ENCODE results near the gene DPYD. TPM values are rescaled to one million over a fixed set of nuclear protein-coding genes. Genes with fewer than 3 reads are reported as not detected.

The DPYD gene
- total and polyA plus RNA-seq, 9 of the 15 experiments (the other 6 are each of a cell fraction or from before 2014, with no cell fraction given), result 0.03 to 0.25 (median 0.08) TPM; not detected in 2

GRCh38 chr1:97571760-97572159 is 349.1 kb downstream of the DPYD start:
- 0% methylated on average over 1 of the region's 1 CpG for WGBS (ENCODE audit: insufficient coverage, low coverage, missing lambda C conversion rate)
- FAIRE-seq (no peak), DNase-seq (ENCODE audit: extremely low read depth in 1 of 4, low spot score in 3 of 4) (no peak), ATAC-seq (no peak)
- ChIA-PET CTCF (ENCODE audit: low intra/inter-chr PET ratio) (no interaction called here), POLR2A (no interaction called here)
- no TSS peak for BruUV-seq (replicated peaks)
- Histone ChIP-seq H3K27ac (ENCODE audit: extremely low read depth, low read depth, low read length) (no peak overlapping the region), H3K36me3 (ENCODE audit: control insufficient read depth, insufficient read depth, low read length) (no peaks in the 10 kb centered on the region), H2AFZ (ENCODE audit: low read depth, low read length) (no peak overlapping the region), H3K9ac (ENCODE audit: insufficient read depth in 1 of 2, low read depth in 2 of 2, low read length in 2 of 2) (no peak overlapping the region), H4K20me1 (replicated peaks; ENCODE audit: control insufficient read depth, insufficient read depth, low read length) (no peaks in the 10 kb centered on the region), H3K4me3 (no peak overlapping the region), H3K4me2 (ENCODE audit: insufficient read depth, low read length) (no peak overlapping the region), H3K27me3 (ENCODE audit: control insufficient read depth in 2 of 2, insufficient read depth in 2 of 2, low read length in 2 of 2) (no peaks in the 10 kb centered on the region), H3K9me3 (replicated peaks; ENCODE audit: control insufficient read depth, insufficient read depth, low read depth, low read length) (no peaks in the 10 kb centered on the region), H3K79me2 (ENCODE audit: control insufficient read depth, insufficient read depth, low read length) (no peaks in the 10 kb centered on the region), H3K4me1 (replicated peaks in 1 of 2; ENCODE audit: control insufficient read depth in 2 of 2, insufficient read depth in 2 of 2, low read length in 2 of 2) (no peaks in the 10 kb centered on the region), H3K9me1 (ENCODE audit: control insufficient read depth, insufficient read depth, low read length) (no peaks in the 10 kb centered on the region)
- intact Hi-C loops (cut with micrococcal nuclease) (no loop called here), in situ Hi-C loops (cut with MboI) (no loop called here)
- no peak for TF ChIP-seq FOXJ2 (tag; IDR thresholded peaks at IDR 0.05)
- no peak for TF ChIP-seq POLR3A (IDR thresholded peaks at IDR 0.05; ENCODE audit: borderline replicate concordance, extremely low read depth, insufficient read depth, insufficient read length)
- no peak for TF ChIP-seq SMAD4 (CRISPR knock-in tag; conservative IDR thresholded peaks at IDR 0.05)
- TF ChIP-seq ZNF41 (CRISPR knock-in tag; conservative IDR thresholded peaks at IDR 0.05), result no peak
- TF ChIP-seq, protein P1, sequence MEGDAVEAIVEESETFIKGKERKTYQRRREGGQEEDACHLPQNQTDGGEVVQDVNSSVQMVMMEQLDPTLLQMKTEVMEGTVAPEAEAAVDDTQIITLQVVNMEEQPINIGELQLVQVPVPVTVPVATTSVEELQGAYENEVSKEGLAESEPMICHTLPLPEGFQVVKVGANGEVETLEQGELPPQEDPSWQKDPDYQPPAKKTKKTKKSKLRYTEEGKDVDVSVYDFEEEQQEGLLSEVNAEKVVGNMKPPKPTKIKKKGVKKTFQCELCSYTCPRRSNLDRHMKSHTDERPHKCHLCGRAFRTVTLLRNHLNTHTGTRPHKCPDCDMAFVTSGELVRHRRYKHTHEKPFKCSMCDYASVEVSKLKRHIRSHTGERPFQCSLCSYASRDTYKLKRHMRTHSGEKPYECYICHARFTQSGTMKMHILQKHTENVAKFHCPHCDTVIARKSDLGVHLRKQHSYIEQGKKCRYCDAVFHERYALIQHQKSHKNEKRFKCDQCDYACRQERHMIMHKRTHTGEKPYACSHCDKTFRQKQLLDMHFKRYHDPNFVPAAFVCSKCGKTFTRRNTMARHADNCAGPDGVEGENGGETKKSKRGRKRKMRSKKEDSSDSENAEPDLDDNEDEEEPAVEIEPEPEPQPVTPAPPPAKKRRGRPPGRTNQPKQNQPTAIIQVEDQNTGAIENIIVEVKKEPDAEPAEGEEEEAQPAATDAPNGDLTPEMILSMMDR (IDR thresholded peaks at IDR 0.05 in 2 of 3, conservative IDR thresholded peaks at IDR 0.05 in 1 of 3; ENCODE audit: insufficient read depth in 2 of 3, low read depth in 1 of 3, low read length in 3 of 3), result no peak
- no peak for TF ChIP-seq ZNF140 (CRISPR knock-in tag; IDR thresholded peaks at IDR 0.05)
- no peak for TF ChIP-seq KLF6 (CRISPR knock-in tag; IDR thresholded peaks at IDR 0.05; ENCODE audit: borderline replicate concordance)
- no peak for TF ChIP-seq SAP30 (IDR thresholded peaks at IDR 0.05; ENCODE audit: borderline replicate concordance, insufficient read depth, low read depth, low read length, poor library complexity, severe bottlenecking)
- no peak for TF ChIP-seq ETV6 (IDR thresholded peaks at IDR 0.05; ENCODE audit: borderline replicate concordance in 1 of 2, low read depth in 2 of 2, low read length in 1 of 2)
- no peak for TF ChIP-seq ETV6 (CRISPR knock-in tag; IDR thresholded peaks at IDR 0.05; ENCODE audit: borderline replicate concordance)
- TF ChIP-seq SETDB1 (IDR thresholded peaks at IDR 0.05; ENCODE audit: low read length), result no peak
- TF ChIP-seq MCM2 (IDR thresholded peaks at IDR 0.05; ENCODE audit: low read depth), result no peak
- TF ChIP-seq NFE2 (IDR thresholded peaks at IDR 0.05; ENCODE audit: low read depth), result no peak
- TF ChIP-seq USF2 (CRISPR knock-in tag; IDR thresholded peaks at IDR 0.05), result no peak
- TF ChIP-seq KAT7 (CRISPR knock-in tag; IDR thresholded peaks at IDR 0.05; ENCODE audit: borderline replicate concordance), result no peak
